ENCODE data around the gene ROCK1. TPM values are rescaled to one million over a fixed set of nuclear protein-coding genes. Genes with fewer than 3 reads are reported as not detected.

ROCK1 gene
- total RNA-seq, 2 donors from 2014 or later: 95.4 to 108 TPM

- Histone ChIP-seq H3K9me3 (no peaks in the 10 kb centered on the region), H3K4me3 (no peak overlapping the region), H3K27me3 (replicated peaks; ENCODE audit: insufficient read depth) (no peaks in the 10 kb centered on the region), H3K4me1 (ENCODE audit: control insufficient read depth in 1 of 2, low read depth in 2 of 2) (no peaks in the 10 kb centered on the region), H3K27ac (no peak overlapping the region), H3K36me3 (no peaks in the 10 kb centered on the region)
- ATAC-seq (ENCODE audit: insufficient number of reproducible peaks, low FRiP score, low read depth) (no peak), DNase-seq (ENCODE audit: low spot score) (no peak)
- TF ChIP-seq CTCF (IDR thresholded peaks at IDR 0.05): peak; percentile 24
Measured at GRCh38 chr18:21134895-21135294, 23.3 kb upstream of the ROCK1 start.

- no peak overlapping the region for H3K4me3 ChIP-seq
- no peaks in the 10 kb centered on the region for H3K36me3 ChIP-seq
- no peak for TF ChIP-seq CTCF (IDR thresholded peaks at IDR 0.05)
- H3K27me3 ChIP-seq (replicated peaks; ENCODE audit: insufficient read depth): no peaks in the 10 kb centered on the region
- no peak for DNase-seq (ENCODE audit: low spot score)
- H3K4me1 ChIP-seq (ENCODE audit: control insufficient read depth in 1 of 2, low read depth in 2 of 2): no peaks in the 10 kb centered on the region
- no peaks in the 10 kb centered on the region for H3K9me3 ChIP-seq
- H3K27ac ChIP-seq: no peak overlapping the region
- ATAC-seq (ENCODE audit: insufficient number of reproducible peaks, low FRiP score, low read depth): no peak
Measured at GRCh38 chr18:21132398-21132918, 20.8 kb upstream of the ROCK1 start.

GRCh38 chr18:21131698-21132227 lies 20.1 kb upstream of the ROCK1 start:
- no peaks in the 10 kb centered on the region for H3K36me3 ChIP-seq
- DNase-seq (ENCODE audit: low spot score) (no peak), ATAC-seq (ENCODE audit: insufficient number of reproducible peaks, low FRiP score, low read depth) (no peak)
- no peaks in the 10 kb centered on the region for H3K9me3 ChIP-seq
- no peak overlapping the region for H3K27ac ChIP-seq
- H3K4me1 ChIP-seq (ENCODE audit: control insufficient read depth in 1 of 2, low read depth in 2 of 2): no peaks in the 10 kb centered on the region
- TF ChIP-seq CTCF (IDR thresholded peaks at IDR 0.05): no peak
- peak overlapping the region; percentile 0 for H3K4me3 ChIP-seq
- no peaks in the 10 kb centered on the region for H3K27me3 ChIP-seq (replicated peaks; ENCODE audit: insufficient read depth)

GRCh38 chr18:21129566-21130216 lies 18.1 kb upstream of the ROCK1 start:
- ATAC-seq (ENCODE audit: insufficient number of reproducible peaks, low FRiP score, low read depth): no peak

More at GRCh38 chr18:21129566-21130216, 18.1 kb upstream of the ROCK1 start:
- Histone ChIP-seq H3K4me1 (ENCODE audit: control insufficient read depth in 1 of 2, low read depth in 2 of 2) (no peaks in the 10 kb centered on the region), H3K4me3 (no peak overlapping the region), H3K27me3 (replicated peaks; ENCODE audit: insufficient read depth) (no peaks in the 10 kb centered on the region), H3K9me3 (no peaks in the 10 kb centered on the region), H3K27ac (no peak overlapping the region), H3K36me3 (no peaks in the 10 kb centered on the region)
- TF ChIP-seq CTCF (IDR thresholded peaks at IDR 0.05): no peak
- DNase-seq (ENCODE audit: low spot score): no peak

All from thoracic aorta (tissue), 2 donors.